K562 (cell line): ENCODE measurements around the gene SSH3. TPM values are rescaled to one million over a fixed set of nuclear protein-coding genes. Genes with fewer than 3 reads are reported as not detected.

Experiments used
- ELF2 ChIP-seq: fragments of 250-450 bp; sonication (Bioruptor Pico); IDR thresholded peaks from 2 replicates; pipeline ENCODE4 v1.5.0; 2021; ENCODE audit warnings: mild to moderate bottlenecking
- FOXM1 ChIP-seq, 2 experiments: fragments of 450-650 bp in 1 of 2; sonication (generic) in 1 of 2; formaldehyde crosslinking in 1 of 2; IDR thresholded peaks; 2 replicates each; pipeline versions ENCODE4 v1.6.1 to v1.9.0; 2017 to 2022; ENCODE audit warnings: low read depth in 2 of 2, mild to moderate bottlenecking in 2 of 2, missing genetic modification reagents in 1 of 2, moderate library complexity in 1 of 2
- GTF2E2 ChIP-seq: fragments of 200-800 bp; sonication (Bioruptor generic); IDR thresholded peaks from 2 replicates; pipeline ENCODE4 v1.6.1; 2016; ENCODE audit warnings: missing genetic modification characterization, missing compliant biosample characterization
- HDAC1 ChIP-seq, 2 experiments: fragments of 450-650 bp; IDR thresholded peaks; 2 replicates each; pipeline ENCODE4 v1.6.1; 2016 to 2017; ENCODE audit warnings: inconsistent platforms in 1 of 2, mild to moderate bottlenecking in 1 of 2, moderate library complexity in 1 of 2
- KAT7 ChIP-seq: sonication (generic); formaldehyde crosslinking; IDR thresholded peaks from 2 replicates; pipeline ENCODE4 v1.8.0; 2022; ENCODE audit warnings: missing genetic modification reagents, mild to moderate bottlenecking, borderline replicate concordance
- NCOA6 ChIP-seq: fragments of 450-650 bp; IDR thresholded peaks from 2 replicates; pipeline ENCODE4 v1.6.1; 2017; ENCODE audit warnings: mild to moderate bottlenecking
- RB1 ChIP-seq: fragments of 450-650 bp; IDR thresholded peaks from 2 replicates; pipeline ENCODE4 v1.6.1; 2017; ENCODE audit warnings: low read depth, mild to moderate bottlenecking
- ZEB2 ChIP-seq: fragments of 450-650 bp; IDR thresholded peaks from 2 replicates; pipeline ENCODE4 v1.6.1; 2016
- polyA plus RNA-seq, 8 experiments: library from polyadenylated mRNA; depleted of rRNA in 4 of 8; stranded (reverse) in 5 of 8; unstranded in 3 of 8; fragments of >200 nt; fragmentation: Nextera tagmentation in 2 of 8; fragmentation: Illumina TruSeq in 1 of 8; extraction: Ambion mirVana in 2 of 8; extraction: Trizol in 1 of 8; gene quantifications; 2 replicates each; pipeline versions ENCODE4 v1.2.1 to v1.2.3, GENCODE V29; 2011 to 2014; ENCODE audit warnings: inconsistent platforms in 1 of 8, missing spikeins in 1 of 8
- total RNA-seq, 7 experiments: library from RNA; depleted of rRNA in 6 of 7; stranded (reverse); fragments of >200 nt in 6 of 7; fragmentation: Illumina TruSeq in 2 of 7; extraction: Trizol in 2 of 7; gene quantifications; 2 replicates each; pipeline versions ENCODE4 v1.2.1 to v1.2.3, GENCODE V29; 2011 to 2021; ENCODE audit warnings: low replicate concordance in 1 of 7
- TF ChIP-seq, protein P1 (sequence below): fragments of 450-650 bp; IDR thresholded peaks from 2 replicates; pipeline ENCODE4 v1.6.1; 2016; ENCODE audit warnings: mild to moderate bottlenecking, moderate library complexity
- TF ChIP-seq, protein P2 (sequence below): sonication (generic); formaldehyde crosslinking; IDR thresholded peaks from 2 replicates; pipeline ENCODE4 v1.8.0; 2022; ENCODE audit warnings: mild to moderate bottlenecking, missing genetic modification reagents
- TF ChIP-seq, protein P3 (sequence below): fragments of 450-650 bp; formaldehyde crosslinking; IDR thresholded peaks from 2 replicates; pipeline ENCODE4 v1.4.0; 2020; ENCODE audit warnings: mild to moderate bottlenecking, mixed read lengths

Gene SSH3
- total and polyA plus RNA-seq, 9 of the 15 experiments (the other 6 are each of a cell fraction or from before 2014, with no cell fraction given): 0.07 to 1.0 (median 0.24) TPM; not detected in 3

DNA sequence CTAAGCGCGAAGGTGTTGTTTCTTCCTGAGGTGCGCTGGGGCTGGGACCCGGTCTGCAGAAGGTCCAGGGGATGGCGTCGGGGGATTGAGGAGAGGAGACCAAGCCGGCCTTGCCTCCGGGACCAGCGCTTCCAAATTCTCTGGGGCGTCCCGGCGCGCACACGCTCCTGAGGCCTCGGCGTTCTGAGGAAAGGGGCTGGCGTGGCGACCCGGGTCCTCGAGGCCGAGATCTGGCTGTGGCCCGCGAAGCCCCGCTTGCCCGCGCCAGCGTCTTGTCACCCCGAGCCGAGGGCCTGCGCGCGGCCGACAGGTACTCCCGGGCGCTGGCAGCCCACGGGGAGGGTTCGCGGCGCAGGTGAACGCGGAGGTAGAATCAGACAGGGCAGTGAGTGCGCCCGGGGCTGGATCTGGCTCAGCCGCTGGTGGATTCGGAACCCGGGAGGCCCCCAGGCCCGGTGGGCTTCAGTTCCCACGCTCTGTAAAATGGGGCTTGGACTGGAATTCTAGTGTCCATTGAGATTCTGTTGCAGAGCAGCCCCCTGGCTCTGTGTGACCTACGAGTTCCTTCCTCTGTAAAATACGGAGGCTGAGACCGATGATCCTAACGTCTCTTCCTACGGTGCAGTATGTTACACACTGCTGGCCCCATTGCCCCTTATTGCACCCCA, 14.7 kb downstream of the SSH3 start (continued):
- TF ChIP-seq, protein P1, sequence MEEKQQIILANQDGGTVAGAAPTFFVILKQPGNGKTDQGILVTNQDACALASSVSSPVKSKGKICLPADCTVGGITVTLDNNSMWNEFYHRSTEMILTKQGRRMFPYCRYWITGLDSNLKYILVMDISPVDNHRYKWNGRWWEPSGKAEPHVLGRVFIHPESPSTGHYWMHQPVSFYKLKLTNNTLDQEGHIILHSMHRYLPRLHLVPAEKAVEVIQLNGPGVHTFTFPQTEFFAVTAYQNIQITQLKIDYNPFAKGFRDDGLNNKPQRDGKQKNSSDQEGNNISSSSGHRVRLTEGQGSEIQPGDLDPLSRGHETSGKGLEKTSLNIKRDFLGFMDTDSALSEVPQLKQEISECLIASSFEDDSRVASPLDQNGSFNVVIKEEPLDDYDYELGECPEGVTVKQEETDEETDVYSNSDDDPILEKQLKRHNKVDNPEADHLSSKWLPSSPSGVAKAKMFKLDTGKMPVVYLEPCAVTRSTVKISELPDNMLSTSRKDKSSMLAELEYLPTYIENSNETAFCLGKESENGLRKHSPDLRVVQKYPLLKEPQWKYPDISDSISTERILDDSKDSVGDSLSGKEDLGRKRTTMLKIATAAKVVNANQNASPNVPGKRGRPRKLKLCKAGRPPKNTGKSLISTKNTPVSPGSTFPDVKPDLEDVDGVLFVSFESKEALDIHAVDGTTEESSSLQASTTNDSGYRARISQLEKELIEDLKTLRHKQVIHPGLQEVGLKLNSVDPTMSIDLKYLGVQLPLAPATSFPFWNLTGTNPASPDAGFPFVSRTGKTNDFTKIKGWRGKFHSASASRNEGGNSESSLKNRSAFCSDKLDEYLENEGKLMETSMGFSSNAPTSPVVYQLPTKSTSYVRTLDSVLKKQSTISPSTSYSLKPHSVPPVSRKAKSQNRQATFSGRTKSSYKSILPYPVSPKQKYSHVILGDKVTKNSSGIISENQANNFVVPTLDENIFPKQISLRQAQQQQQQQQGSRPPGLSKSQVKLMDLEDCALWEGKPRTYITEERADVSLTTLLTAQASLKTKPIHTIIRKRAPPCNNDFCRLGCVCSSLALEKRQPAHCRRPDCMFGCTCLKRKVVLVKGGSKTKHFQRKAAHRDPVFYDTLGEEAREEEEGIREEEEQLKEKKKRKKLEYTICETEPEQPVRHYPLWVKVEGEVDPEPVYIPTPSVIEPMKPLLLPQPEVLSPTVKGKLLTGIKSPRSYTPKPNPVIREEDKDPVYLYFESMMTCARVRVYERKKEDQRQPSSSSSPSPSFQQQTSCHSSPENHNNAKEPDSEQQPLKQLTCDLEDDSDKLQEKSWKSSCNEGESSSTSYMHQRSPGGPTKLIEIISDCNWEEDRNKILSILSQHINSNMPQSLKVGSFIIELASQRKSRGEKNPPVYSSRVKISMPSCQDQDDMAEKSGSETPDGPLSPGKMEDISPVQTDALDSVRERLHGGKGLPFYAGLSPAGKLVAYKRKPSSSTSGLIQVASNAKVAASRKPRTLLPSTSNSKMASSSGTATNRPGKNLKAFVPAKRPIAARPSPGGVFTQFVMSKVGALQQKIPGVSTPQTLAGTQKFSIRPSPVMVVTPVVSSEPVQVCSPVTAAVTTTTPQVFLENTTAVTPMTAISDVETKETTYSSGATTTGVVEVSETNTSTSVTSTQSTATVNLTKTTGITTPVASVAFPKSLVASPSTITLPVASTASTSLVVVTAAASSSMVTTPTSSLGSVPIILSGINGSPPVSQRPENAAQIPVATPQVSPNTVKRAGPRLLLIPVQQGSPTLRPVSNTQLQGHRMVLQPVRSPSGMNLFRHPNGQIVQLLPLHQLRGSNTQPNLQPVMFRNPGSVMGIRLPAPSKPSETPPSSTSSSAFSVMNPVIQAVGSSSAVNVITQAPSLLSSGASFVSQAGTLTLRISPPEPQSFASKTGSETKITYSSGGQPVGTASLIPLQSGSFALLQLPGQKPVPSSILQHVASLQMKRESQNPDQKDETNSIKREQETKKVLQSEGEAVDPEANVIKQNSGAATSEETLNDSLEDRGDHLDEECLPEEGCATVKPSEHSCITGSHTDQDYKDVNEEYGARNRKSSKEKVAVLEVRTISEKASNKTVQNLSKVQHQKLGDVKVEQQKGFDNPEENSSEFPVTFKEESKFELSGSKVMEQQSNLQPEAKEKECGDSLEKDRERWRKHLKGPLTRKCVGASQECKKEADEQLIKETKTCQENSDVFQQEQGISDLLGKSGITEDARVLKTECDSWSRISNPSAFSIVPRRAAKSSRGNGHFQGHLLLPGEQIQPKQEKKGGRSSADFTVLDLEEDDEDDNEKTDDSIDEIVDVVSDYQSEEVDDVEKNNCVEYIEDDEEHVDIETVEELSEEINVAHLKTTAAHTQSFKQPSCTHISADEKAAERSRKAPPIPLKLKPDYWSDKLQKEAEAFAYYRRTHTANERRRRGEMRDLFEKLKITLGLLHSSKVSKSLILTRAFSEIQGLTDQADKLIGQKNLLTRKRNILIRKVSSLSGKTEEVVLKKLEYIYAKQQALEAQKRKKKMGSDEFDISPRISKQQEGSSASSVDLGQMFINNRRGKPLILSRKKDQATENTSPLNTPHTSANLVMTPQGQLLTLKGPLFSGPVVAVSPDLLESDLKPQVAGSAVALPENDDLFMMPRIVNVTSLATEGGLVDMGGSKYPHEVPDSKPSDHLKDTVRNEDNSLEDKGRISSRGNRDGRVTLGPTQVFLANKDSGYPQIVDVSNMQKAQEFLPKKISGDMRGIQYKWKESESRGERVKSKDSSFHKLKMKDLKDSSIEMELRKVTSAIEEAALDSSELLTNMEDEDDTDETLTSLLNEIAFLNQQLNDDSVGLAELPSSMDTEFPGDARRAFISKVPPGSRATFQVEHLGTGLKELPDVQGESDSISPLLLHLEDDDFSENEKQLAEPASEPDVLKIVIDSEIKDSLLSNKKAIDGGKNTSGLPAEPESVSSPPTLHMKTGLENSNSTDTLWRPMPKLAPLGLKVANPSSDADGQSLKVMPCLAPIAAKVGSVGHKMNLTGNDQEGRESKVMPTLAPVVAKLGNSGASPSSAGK: peak; percentile 75
- TF ChIP-seq FOXM1 (IDR thresholded peaks at IDR 0.05; ENCODE audit: low read depth): no peak
- peak; percentile 52; the same call in 1 of the 2 replicates for TF ChIP-seq FOXM1 (CRISPR knock-in tag; IDR thresholded peaks at IDR 0.05; ENCODE audit: low read depth)
- TF ChIP-seq KAT7 (CRISPR knock-in tag): peak; percentile 90
- TF ChIP-seq GTF2E2 (tag): 0 out of 2 replicates have a peak, but pooled peaks have one; percentile 36
- TF ChIP-seq ELF2 (CRISPR knock-in tag): no peak
- TF ChIP-seq ZEB2: peak; percentile 40; the same call in 1 of the 2 replicates
- peak in 1 of 2 experiments; percentile 36; a peak in 1 of 4 replicates for TF ChIP-seq HDAC1 (IDR thresholded peaks at IDR 0.05)
- TF ChIP-seq NCOA6: no peak
- TF ChIP-seq, protein P2, sequence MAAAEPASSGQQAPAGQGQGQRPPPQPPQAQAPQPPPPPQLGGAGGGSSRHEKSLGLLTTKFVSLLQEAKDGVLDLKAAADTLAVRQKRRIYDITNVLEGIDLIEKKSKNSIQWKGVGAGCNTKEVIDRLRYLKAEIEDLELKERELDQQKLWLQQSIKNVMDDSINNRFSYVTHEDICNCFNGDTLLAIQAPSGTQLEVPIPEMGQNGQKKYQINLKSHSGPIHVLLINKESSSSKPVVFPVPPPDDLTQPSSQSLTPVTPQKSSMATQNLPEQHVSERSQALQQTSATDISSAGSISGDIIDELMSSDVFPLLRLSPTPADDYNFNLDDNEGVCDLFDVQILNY (CRISPR knock-in tag): 0 out of 2 replicates have a peak, but pooled peaks have one; percentile 54
- TF ChIP-seq RB1: peak; percentile 18; the same call in 1 of the 2 replicates
- TF ChIP-seq, protein P3, sequence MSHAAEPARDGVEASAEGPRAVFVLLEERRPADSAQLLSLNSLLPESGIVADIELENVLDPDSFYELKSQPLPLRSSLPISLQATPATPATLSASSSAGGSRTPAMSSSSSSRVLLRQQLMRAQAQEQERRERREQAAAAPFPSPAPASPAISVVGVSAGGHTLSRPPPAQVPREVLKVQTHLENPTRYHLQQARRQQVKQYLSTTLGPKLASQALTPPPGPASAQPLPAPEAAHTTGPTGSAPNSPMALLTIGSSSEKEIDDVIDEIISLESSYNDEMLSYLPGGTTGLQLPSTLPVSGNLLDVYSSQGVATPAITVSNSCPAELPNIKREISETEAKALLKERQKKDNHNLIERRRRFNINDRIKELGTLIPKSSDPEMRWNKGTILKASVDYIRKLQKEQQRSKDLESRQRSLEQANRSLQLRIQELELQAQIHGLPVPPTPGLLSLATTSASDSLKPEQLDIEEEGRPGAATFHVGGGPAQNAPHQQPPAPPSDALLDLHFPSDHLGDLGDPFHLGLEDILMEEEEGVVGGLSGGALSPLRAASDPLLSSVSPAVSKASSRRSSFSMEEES (CRISPR knock-in tag): no peak
